ENCODE measurements around the gene PRR7. TPM values are rescaled to one million over a fixed set of nuclear protein-coding genes. Genes with fewer than 3 reads are reported as not detected.

Gene PRR7
- total RNA-seq, 1 experiment from 2014 or later: 39.2 TPM

GRCh38 chr5:177449140-177450061 lies 2.8 kb downstream of the PRR7 start:
- DNase-seq (ENCODE audit: low read depth, low spot score) (no peak), ATAC-seq (no peak)
- no peaks in the 10 kb centered on the region for H3K27me3 ChIP-seq (ENCODE audit: control insufficient read depth, insufficient read depth, low read length)
- intact Hi-C loops (cut with micrococcal nuclease; ENCODE audit: unreplicated experiment) (loop anchor here (10.0 kb wide), 1 partner anchor 135 kb away; the partner anchor contains the start of gene MXD3), in situ Hi-C loops (cut with HindIII; ENCODE audit: low pct_unique_long_range_greater_than_20kb, low sequenced_read_pairs) (no loop called here)
- TF ChIP-seq POLR2AphosphoS5 (IDR thresholded peaks at IDR 0.05; ENCODE audit: low read depth, low read length) (peak; percentile 23; the same call in 1 of the 2 replicates), TCF7L2 (IDR thresholded peaks at IDR 0.05; ENCODE audit: low read depth, low read length) (no peak)
- no peaks in the 10 kb centered on the region; the same call in 1 of the 2 replicates for H3K36me3 ChIP-seq (ENCODE audit: control insufficient read depth, insufficient read depth, low read length)
- no peak overlapping the region for H3K4me3 ChIP-seq (ENCODE audit: low read depth in 2 of 2, low read length in 2 of 2)
- H3K4me1 ChIP-seq (ENCODE audit: control insufficient read depth, insufficient read depth, low read length): peaks cover 66% of the 10 kb centered on the region
- H3K9me3 ChIP-seq (ENCODE audit: control insufficient read depth, insufficient read depth, low read depth, low read length): no peaks in the 10 kb centered on the region
- BruUV-seq (replicated peaks): no TSS peak
- CTCF ChIA-PET: interaction anchor here (0.7 to 1.0 kb wide), 2 partner anchors 45 to 46 kb away, joined by 3 read pairs; no protein-coding TSS in a partner anchor
- POLR2A ChIA-PET: interaction anchor here (0.5 kb wide), 1 partner anchor 46 kb away, joined by 3 read pairs; no protein-coding TSS in a partner anchor
- H3K27ac ChIP-seq (ENCODE audit: low read length): peak overlapping the region; percentile 83

- no peak for ATAC-seq
- Histone ChIP-seq H3K36me3 (ENCODE audit: control insufficient read depth, insufficient read depth, low read length) (no peaks in the 10 kb centered on the region; the same call in 1 of the 2 replicates), H3K9me3 (ENCODE audit: control insufficient read depth, insufficient read depth, low read depth, low read length) (no peaks in the 10 kb centered on the region), H3K27me3 (ENCODE audit: control insufficient read depth, insufficient read depth, low read length) (no peaks in the 10 kb centered on the region), H3K27ac (ENCODE audit: low read length) (no peak overlapping the region), H3K4me1 (ENCODE audit: control insufficient read depth, insufficient read depth, low read length) (peaks cover 52% of the 10 kb centered on the region), H3K4me3 (ENCODE audit: low read depth in 2 of 2, low read length in 2 of 2) (no peak overlapping the region)
- in situ Hi-C loops (cut with HindIII; ENCODE audit: low pct_unique_long_range_greater_than_20kb, low sequenced_read_pairs): no loop called here
- intact Hi-C loops (cut with micrococcal nuclease; ENCODE audit: unreplicated experiment): loop anchor here (10.0 kb wide), 1 partner anchor 136 kb away; the partner anchor contains the start of gene MXD3
- no peak for DNase-seq (ENCODE audit: low read depth, low spot score)
- ChIA-PET POLR2A (interaction anchor here (0.6 to 0.7 kb wide), 2 partner anchors 19 to 47 kb away, joined by 3 read pairs; partner anchors contain the start of gene PDLIM7), CTCF (no interaction called here)
- TF ChIP-seq POLR2AphosphoS5 (IDR thresholded peaks at IDR 0.05; ENCODE audit: low read depth, low read length): no peak
- no peak for TF ChIP-seq SIN3A (IDR thresholded peaks at IDR 0.05; ENCODE audit: borderline replicate concordance, insufficient read depth, low read depth, low read length)
- no peak for TF ChIP-seq TCF7L2 (IDR thresholded peaks at IDR 0.05; ENCODE audit: low read depth, low read length)
- TF ChIP-seq REST (IDR thresholded peaks at IDR 0.05; ENCODE audit: insufficient read depth in 1 of 2, low read depth in 2 of 2, low read length in 1 of 2): no peak
- BruUV-seq (replicated peaks): no TSS peak
Observed at GRCh38 chr5:177450667-177451424, 4.2 kb downstream of the PRR7 start.

Data from Panc1 (cell line).